SU-DHL-6 (cell line): ENCODE results near the gene RARS2.
A peak's percentile ranks its signal among the peaks of the same experiment; 100 is the strongest.

Experiments
- H2AFZ ChIP-seq: fragments of 200-600 bp; sonication (generic); 2 replicates; pipeline ENCODE4 v1.6.1; 2014; ENCODE audit warnings: low read depth, mild to moderate bottlenecking, moderate library complexity, mixed read lengths, antibody characterized with exemption, low read length; ENCODE audit not compliant: severe bottlenecking
- H3F3A ChIP-seq: fragments of 200-600 bp; shearing (Covaris generic); 2 replicates; pipeline ENCODE4 v1.6.0; 2016; ENCODE audit warnings: antibody characterized with exemption, mild to moderate bottlenecking; ENCODE audit not compliant: insufficient read depth
- H3K27ac ChIP-seq: fragments of 200-600 bp; sonication (generic); 2 replicates; pipeline ENCODE4 v1.5.1; 2016; ENCODE audit warnings: low read depth, mild to moderate bottlenecking, low read length, moderate library complexity, mixed read lengths
- H3K27me3 ChIP-seq: fragments of 200-600 bp; sonication (generic), shearing (Covaris generic); 2 replicates; pipeline ENCODE4 v1.6.0; 2014; ENCODE audit warnings: mild to moderate bottlenecking, low read length
- H3K36me3 ChIP-seq: fragments of 200-600 bp; sonication (generic); 2 replicates; pipeline ENCODE4 v1.6.1; 2014; ENCODE audit warnings: mild to moderate bottlenecking, low read length, mixed read lengths
- H3K4me2 ChIP-seq: fragments of 300-600, 200-600 bp; shearing (Covaris generic), sonication (generic); 2 replicates; pipeline ENCODE4 v1.6.0; 2014; ENCODE audit warnings: low read length, low read depth, mild to moderate bottlenecking; ENCODE audit not compliant: poor library complexity, severe bottlenecking
- H3K4me3 ChIP-seq: fragments of 200-600 bp; sonication (generic); 2 replicates; pipeline ENCODE4 v1.5.1; 2014; ENCODE audit warnings: antibody characterized with exemption, low read length, mild to moderate bottlenecking, mixed read lengths; ENCODE audit not compliant: insufficient read depth, poor library complexity, severe bottlenecking
- H3K79me2 ChIP-seq: fragments of 200-600 bp; sonication (generic); 2 replicates; pipeline ENCODE4 v1.6.1; 2014; ENCODE audit warnings: mild to moderate bottlenecking, low read length, moderate library complexity; ENCODE audit not compliant: insufficient read depth
- H3K9ac ChIP-seq: fragments of 200-600 bp; sonication (generic); 2 replicates; pipeline ENCODE4 v1.7.0; 2014; ENCODE audit warnings: mild to moderate bottlenecking, low read length
- H3K9me2 ChIP-seq: fragments of 200-600 bp; sonication (generic); replicated peaks from 2 replicates; pipeline ENCODE4 v1.6.1; 2014; ENCODE audit warnings: low read length; ENCODE audit not compliant: insufficient read depth
- H3K9me3 ChIP-seq: fragments of 200-600 bp; sonication (generic); 2 replicates; pipeline ENCODE4 v1.6.1; 2014; ENCODE audit warnings: low read length, mixed read lengths; ENCODE audit not compliant: insufficient read depth
- H4K20me1 ChIP-seq: fragments of 200-600 bp; sonication (generic); 2 replicates; pipeline ENCODE4 v1.6.1; 2014; ENCODE audit warnings: low read depth, mild to moderate bottlenecking, antibody characterized with exemption, low read length, moderate library complexity, mixed read lengths
- EZH2phosphoT487 ChIP-seq: fragments of 200-600 bp; sonication (generic), shearing (Covaris generic); conservative IDR thresholded peaks from 2 replicates; pipeline ENCODE4 v1.6.1; 2018; ENCODE audit warnings: mild to moderate bottlenecking, antibody characterized with exemption, low read length, moderate library complexity, mixed read lengths
- TF ChIP-seq, protein P1 (sequence below): fragments of 200-600 bp; sonication (generic); IDR thresholded peaks from one replicate; pipeline ENCODE4 v1.5.1; 2017; ENCODE audit warnings: antibody characterized with exemption, mild to moderate bottlenecking, low read length, moderate library complexity; ENCODE audit not compliant: insufficient read depth, poor library complexity, severe bottlenecking

RARS2 gene

DNA sequence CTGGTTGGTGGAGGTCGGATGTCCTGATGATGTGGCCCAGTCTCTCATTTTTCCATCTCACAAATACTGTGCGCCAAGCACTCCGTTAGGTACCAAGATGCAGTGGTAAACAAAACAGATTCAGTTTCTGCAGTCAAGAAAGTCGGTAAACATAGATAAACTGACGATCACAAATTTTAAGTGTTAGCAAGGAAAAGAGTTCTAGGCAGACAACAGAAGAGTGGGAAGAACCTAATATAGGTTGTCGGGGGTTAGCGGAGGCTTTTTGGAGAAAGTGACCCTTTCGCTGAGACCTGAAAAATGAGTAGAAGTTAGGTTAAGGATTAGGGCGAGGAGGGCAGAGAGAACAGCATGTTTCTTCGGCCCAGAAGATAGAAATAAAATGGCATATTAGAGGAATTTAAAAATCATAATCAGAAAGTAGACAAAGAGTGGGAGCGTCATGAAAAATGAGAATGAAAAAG lies 662 bp upstream of the RARS2 start:
- Histone ChIP-seq H3K4me3 (peak overlapping the region; percentile 95), H3K27me3 (no peaks in the 10 kb centered on the region), H3K27ac (peak overlapping the region; percentile 28), H3K4me2 (peak overlapping the region; percentile 70), H3F3A (no peaks in the 10 kb centered on the region; the same call in 1 of the 2 replicates), H3K9me2 (no peaks in the 10 kb centered on the region), H3K9ac (peak overlapping the region; percentile 86), H2AFZ (peak overlapping the region; percentile 60), H3K79me2 (peaks cover 76% of the 10 kb centered on the region), H3K9me3 (no peaks in the 10 kb centered on the region), H3K36me3 (no peaks in the 10 kb centered on the region), H4K20me1 (no peaks in the 10 kb centered on the region)
- no peak for TF ChIP-seq EZH2phosphoT487
- TF ChIP-seq, protein P1, sequence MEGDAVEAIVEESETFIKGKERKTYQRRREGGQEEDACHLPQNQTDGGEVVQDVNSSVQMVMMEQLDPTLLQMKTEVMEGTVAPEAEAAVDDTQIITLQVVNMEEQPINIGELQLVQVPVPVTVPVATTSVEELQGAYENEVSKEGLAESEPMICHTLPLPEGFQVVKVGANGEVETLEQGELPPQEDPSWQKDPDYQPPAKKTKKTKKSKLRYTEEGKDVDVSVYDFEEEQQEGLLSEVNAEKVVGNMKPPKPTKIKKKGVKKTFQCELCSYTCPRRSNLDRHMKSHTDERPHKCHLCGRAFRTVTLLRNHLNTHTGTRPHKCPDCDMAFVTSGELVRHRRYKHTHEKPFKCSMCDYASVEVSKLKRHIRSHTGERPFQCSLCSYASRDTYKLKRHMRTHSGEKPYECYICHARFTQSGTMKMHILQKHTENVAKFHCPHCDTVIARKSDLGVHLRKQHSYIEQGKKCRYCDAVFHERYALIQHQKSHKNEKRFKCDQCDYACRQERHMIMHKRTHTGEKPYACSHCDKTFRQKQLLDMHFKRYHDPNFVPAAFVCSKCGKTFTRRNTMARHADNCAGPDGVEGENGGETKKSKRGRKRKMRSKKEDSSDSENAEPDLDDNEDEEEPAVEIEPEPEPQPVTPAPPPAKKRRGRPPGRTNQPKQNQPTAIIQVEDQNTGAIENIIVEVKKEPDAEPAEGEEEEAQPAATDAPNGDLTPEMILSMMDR = no peak

DNA sequence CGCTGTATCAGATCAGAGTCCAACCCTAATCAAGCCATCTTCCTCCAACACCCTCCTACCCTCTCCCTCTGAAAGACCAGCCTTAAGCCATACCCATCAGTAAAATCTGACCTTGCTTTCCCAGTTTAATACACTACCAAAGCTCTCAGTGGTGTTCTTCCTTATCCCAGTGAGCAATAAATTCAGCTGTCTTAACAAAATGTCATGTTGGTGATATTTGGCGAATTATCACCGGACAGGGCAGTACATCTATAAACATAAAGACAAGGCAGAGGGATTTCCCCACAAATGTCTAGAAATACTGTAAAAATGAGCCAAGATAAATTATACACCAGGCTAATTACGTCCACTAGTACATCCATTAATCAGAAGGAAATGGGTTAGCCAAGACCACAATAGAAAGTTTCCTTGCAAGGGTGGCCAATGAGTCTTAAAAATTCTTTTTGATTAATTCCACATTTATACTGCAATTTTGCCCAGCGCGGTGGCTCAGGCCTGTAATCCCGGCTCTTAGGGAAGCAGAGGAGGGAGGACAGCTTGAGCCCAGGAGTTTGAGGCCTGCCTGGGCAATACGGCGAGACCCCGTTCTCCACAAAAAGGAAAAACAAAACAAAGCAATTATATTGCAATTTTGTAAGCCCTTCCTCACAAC lies 905 bp downstream of the RARS2 start:
- Histone ChIP-seq H3K27ac (no peak overlapping the region), H3K79me2 (peaks cover 88% of the 10 kb centered on the region), H3K9ac (peak overlapping the region; percentile 86), H3K4me3 (peak overlapping the region; percentile 95), H3K9me3 (no peaks in the 10 kb centered on the region), H3K27me3 (no peaks in the 10 kb centered on the region), H2AFZ (peak overlapping the region; percentile 75), H3F3A (no peaks in the 10 kb centered on the region; the same call in 1 of the 2 replicates), H3K9me2 (no peaks in the 10 kb centered on the region), H3K4me2 (peak overlapping the region; percentile 82), H4K20me1 (no peaks in the 10 kb centered on the region), H3K36me3 (no peaks in the 10 kb centered on the region)
- no peak for TF ChIP-seq EZH2phosphoT487
- TF ChIP-seq, protein P1 = no peak

DNA sequence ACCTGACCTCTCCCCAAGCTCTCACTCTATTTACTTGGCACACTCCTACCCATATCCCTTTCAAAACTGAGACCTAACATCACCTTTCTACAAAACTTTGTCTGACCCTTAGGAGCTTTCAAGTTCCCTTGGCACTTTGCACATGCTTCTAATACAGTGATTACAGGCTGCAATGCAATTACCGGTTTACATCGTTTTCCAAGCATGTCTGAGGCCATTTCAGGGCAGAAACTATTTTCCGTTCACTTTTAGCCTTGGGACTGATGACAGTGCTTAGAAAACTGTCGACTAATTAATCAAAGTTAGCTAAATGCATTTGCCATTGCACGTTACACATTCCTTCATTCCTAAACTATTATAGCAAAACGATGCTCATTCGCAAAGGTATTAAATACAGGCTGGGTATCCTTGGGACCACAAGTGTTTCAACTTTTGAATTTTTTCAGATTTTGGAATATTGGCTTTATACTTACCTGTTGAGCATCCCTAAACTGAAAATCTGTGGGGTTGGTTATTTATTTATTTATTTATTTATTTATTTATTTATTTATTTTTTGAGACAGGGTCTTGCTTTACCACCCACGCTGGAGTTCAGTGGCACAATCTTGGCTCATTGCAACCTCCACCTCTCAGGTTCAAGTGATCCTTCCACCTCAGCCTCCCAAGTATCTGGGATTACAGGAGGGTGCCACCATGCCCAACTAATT lies 3.3 kb downstream of the RARS2 start:
- Histone ChIP-seq H3K36me3 (peaks cover 9% of the 10 kb centered on the region), H3K9ac (no peak overlapping the region), H3F3A (no peaks in the 10 kb centered on the region; the same call in 1 of the 2 replicates), H3K4me3 (no peak overlapping the region), H3K9me2 (no peaks in the 10 kb centered on the region), H4K20me1 (no peaks in the 10 kb centered on the region), H2AFZ (no peak overlapping the region), H3K27me3 (no peaks in the 10 kb centered on the region), H3K79me2 (peaks cover 84% of the 10 kb centered on the region), H3K27ac (no peak overlapping the region), H3K4me2 (no peak overlapping the region), H3K9me3 (no peaks in the 10 kb centered on the region)
- TF ChIP-seq EZH2phosphoT487 = no peak
- TF ChIP-seq, protein P1 = no peak
